Uterus (tissue), 4 donors: Measurements from ENCODE around the gene PLEKHB2. TPM values are rescaled to one million over a fixed set of nuclear protein-coding genes. Genes with fewer than 3 reads are reported as not detected.
A peak's percentile ranks its signal among the peaks of the same experiment; 100 is the strongest.

ENCODE experiments used
- DNase-seq, 2 donors: peaks; one replicate each; pipeline ENCODE4 v3.0.0-alpha.2; 2019 to 2020
- H3K27ac ChIP-seq, 2 donors: fragments of 200-600 bp; sonication (generic); 1 replicate in 1 of 2; 2 replicates in 1 of 2; pipeline ENCODE4 v1.5.1; 2016 to 2018
- H3K27me3 ChIP-seq, 2 donors: fragments of 200-600 bp; sonication (generic); one replicate each; pipeline ENCODE4 v1.5.1; 2018 to 2019; ENCODE audit warnings: control low read depth in 1 of 2
- H3K36me3 ChIP-seq, 2 donors: fragments of 200-600 bp; sonication (generic); one replicate each; pipeline ENCODE4 v1.5.1; 2019; ENCODE audit warnings: control low read depth in 1 of 2
- H3K4me1 ChIP-seq, 2 donors: fragments of 200-600 bp; sonication (generic); one replicate each; pipeline ENCODE4 v1.5.1; 2018 to 2019; ENCODE audit warnings: control low read depth in 1 of 2
- H3K4me3 ChIP-seq, 2 donors: fragments of 200-600 bp; sonication (generic); 1 replicate in 1 of 2; 2 replicates in 1 of 2; pipeline ENCODE4 v1.5.1; 2018 to 2019; ENCODE audit warnings: mild to moderate bottlenecking in 1 of 2
- H3K9me3 ChIP-seq, 2 donors: fragments of 200-600 bp; sonication (generic); one replicate each; pipeline ENCODE4 v1.5.1; 2019; ENCODE audit warnings: control low read depth in 1 of 2
- CTCF ChIP-seq, 4 experiments: fragments of 200-600 bp in 2 of 4; fragments of 450-650 bp in 2 of 4; sonication (generic) in 2 of 4; IDR thresholded peaks; one replicate each; pipeline ENCODE4 v1.5.1; 2016 to 2019; ENCODE audit warnings: antibody characterized with exemption in 4 of 4, mild to moderate bottlenecking in 2 of 4, moderate library complexity in 1 of 4
- POLR2A ChIP-seq, 2 donors: fragments of 450-650 bp; IDR thresholded peaks; one replicate each; pipeline ENCODE4 v1.6.1; 2016; ENCODE audit warnings: antibody characterized with exemption in 2 of 2, mild to moderate bottlenecking in 1 of 2, moderate library complexity in 1 of 2
- intact Hi-C: fragments of 100-400 bp; cut with DNase I; formaldehyde crosslinking; loops from one replicate; pipeline ENCODE4 v1.15.1; 2023; ENCODE audit warnings: low total_unique reads
- total RNA-seq, 4 donors: library from RNA; depleted of rRNA in 3 of 4; stranded (reverse); fragments of >200 nt in 3 of 4; gene quantifications; one replicate each; pipeline versions ENCODE4 v1.1.0 to v1.2.4, GENCODE V29; 2014 to 2023
- donor health status: DM: yes; HTN: yes; CAD: no.

Gene PLEKHB2
- total RNA-seq: 10 to 100 TPM; 11.8 to 58.9 (median 17.9) TPM

GRCh38 chr2:131105156-131105949 is at the start of gene PLEKHB2:
Gene PLEKHB2 (plus strand): TSS chr2:131105336. CDS start chr2:131120942, 15,606 bp downstream.
- Histone ChIP-seq H3K27ac (peak within 1 kb of the TSS; percentile 79 to 86), H3K27me3 (no peaks in the 10 kb centered on the region), H3K4me3 (peak within 1 kb of the TSS; percentile 72 to 76), H3K4me1 (peaks cover 0 to 7% of the 10 kb centered on the region in 2 donors), H3K36me3 (no peaks in the 10 kb centered on the region), H3K9me3 (no peaks in the 10 kb centered on the region)
- peak; percentile 88 to 94 for DNase-seq
- TF ChIP-seq CTCF (IDR thresholded peaks at IDR 0.05) (peak in 2 of 4 experiments; percentile 12 to 28), POLR2A (IDR thresholded peaks at IDR 0.05) (peak; percentile 72 to 88)
- intact Hi-C loops: loop anchor here (10.0 kb wide), 1 partner anchor 741 kb away; no protein-coding TSS in a partner anchor

DNA sequence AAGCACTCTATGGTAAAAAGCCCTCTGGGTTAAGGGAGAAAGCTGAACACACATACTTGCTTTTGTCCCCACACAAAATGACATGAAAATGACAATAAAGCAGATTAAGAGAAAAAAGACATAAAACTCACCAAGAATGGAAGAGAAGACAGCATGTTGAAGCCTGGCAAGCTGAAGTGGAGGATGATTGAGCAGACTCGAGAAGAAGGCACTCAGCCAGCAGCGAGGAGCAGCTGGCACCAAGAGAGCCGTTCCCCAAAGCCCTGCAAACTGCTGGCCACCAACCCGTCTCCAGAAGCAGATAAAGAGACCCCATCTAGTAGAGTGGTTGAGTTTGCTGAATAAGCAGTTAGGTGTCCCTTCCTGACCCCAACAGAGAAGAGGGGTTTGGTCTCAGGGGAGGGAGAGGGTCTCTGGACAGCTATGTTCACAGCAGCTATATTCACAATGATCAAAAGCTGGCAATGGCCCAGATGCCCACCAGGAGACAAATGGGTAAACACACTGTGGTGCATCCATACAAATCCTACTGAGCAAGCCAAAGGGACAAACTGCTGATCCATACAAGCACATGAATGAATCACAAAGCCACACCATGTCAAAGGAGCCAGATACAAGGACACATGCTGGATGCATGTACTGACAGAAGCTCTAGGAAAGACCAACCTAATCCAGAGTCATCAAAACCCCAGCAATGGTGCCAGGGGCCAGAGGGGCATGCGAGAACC is 48.8 kb upstream of the PLEKHB2 start:
- H3K27ac ChIP-seq: no peak overlapping the region
- TF ChIP-seq CTCF (IDR thresholded peaks at IDR 0.05): no peak
- TF ChIP-seq POLR2A (IDR thresholded peaks at IDR 0.05): no peak
- H3K9me3 ChIP-seq: no peaks in the 10 kb centered on the region
- H3K36me3 ChIP-seq: no peaks in the 10 kb centered on the region
- H3K4me1 ChIP-seq: peaks cover 0 to 4% of the 10 kb centered on the region in 2 donors
- H3K4me3 ChIP-seq: no peak overlapping the region
- intact Hi-C loops: no loop called here
- H3K27me3 ChIP-seq: no peaks in the 10 kb centered on the region
- DNase-seq: no peak

DNA sequence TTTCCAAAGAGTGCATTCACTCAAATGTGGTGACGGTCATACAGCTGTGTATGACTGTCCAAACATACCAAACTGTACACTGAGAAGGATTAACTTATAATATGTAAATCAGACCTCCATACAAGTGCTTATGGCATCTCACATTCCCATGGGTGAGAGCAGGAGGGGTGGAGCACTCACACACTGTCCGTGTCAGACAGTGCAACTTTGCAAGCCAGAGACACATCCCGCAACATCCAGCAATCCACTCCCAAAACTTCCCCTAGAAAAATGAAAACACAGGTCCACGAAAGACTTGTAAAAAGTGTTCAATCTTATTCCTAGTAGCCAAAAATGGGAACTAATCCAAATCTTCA is 48.2 kb upstream of the PLEKHB2 start:
- no peaks in the 10 kb centered on the region for H3K27me3 ChIP-seq
- intact Hi-C loops: no loop called here
- H3K9me3 ChIP-seq: no peaks in the 10 kb centered on the region
- H3K36me3 ChIP-seq: no peaks in the 10 kb centered on the region
- no peak for DNase-seq
- no peak overlapping the region for H3K27ac ChIP-seq
- TF ChIP-seq CTCF (IDR thresholded peaks at IDR 0.05): no peak
- no peak for TF ChIP-seq POLR2A (IDR thresholded peaks at IDR 0.05)
- H3K4me3 ChIP-seq: no peak overlapping the region
- H3K4me1 ChIP-seq: peaks cover 0 to 4% of the 10 kb centered on the region in 2 donors

DNA sequence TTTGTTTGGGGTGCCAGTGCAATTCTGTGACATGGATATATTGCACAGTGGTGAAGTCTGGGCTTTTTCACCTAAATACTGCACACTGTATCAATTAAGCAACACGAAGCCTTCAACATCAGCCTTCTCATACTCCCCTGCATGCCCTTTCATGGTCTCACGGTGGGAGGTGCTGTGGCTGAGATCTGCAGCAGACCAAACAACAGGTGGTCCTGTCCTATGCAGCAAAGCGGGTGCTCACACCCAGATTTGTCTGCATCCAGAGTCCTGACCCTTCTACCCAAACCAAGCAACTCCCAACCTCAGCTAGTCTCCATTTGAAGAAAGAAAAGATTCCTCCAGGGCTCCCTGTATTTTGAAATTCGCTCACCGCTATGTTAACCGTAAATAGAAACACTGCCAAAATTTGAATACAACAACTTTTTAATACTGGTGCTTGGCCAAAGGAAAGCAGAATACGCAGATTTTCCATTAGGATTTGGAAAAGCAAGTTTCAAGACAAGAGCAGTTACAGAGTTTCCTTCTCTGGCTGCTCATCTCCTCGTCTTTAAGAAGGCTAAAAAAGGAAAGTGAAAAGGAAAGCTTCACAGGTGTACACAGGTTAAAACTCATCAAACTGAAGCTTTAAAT is 46.8 kb upstream of the PLEKHB2 start:
- H3K4me3 ChIP-seq: no peak overlapping the region
- TF ChIP-seq POLR2A (IDR thresholded peaks at IDR 0.05) (no peak), CTCF (IDR thresholded peaks at IDR 0.05) (no peak)
- peaks cover 0 to 4% of the 10 kb centered on the region in 2 donors for H3K4me1 ChIP-seq
- no peak for DNase-seq
- intact Hi-C loops: no loop called here
- H3K9me3 ChIP-seq: no peaks in the 10 kb centered on the region
- H3K27me3 ChIP-seq: no peaks in the 10 kb centered on the region
- no peaks in the 10 kb centered on the region for H3K36me3 ChIP-seq
- no peak overlapping the region for H3K27ac ChIP-seq
